SU-DHL-6 (cell line): ENCODE data around the gene ISM1.

Experiments used
- H2AFZ ChIP-seq: fragments of 200-600 bp; sonication (generic); 2 replicates; pipeline ENCODE4 v1.6.1; 2014; ENCODE audit warnings: low read depth, mild to moderate bottlenecking, moderate library complexity, mixed read lengths, antibody characterized with exemption, low read length; ENCODE audit not compliant: severe bottlenecking
- H3F3A ChIP-seq: fragments of 200-600 bp; shearing (Covaris generic); 2 replicates; pipeline ENCODE4 v1.6.0; 2016; ENCODE audit warnings: antibody characterized with exemption, mild to moderate bottlenecking; ENCODE audit not compliant: insufficient read depth
- H3K27ac ChIP-seq: fragments of 200-600 bp; sonication (generic); 2 replicates; pipeline ENCODE4 v1.5.1; 2016; ENCODE audit warnings: low read depth, mild to moderate bottlenecking, low read length, moderate library complexity, mixed read lengths
- H3K27me3 ChIP-seq: fragments of 200-600 bp; sonication (generic), shearing (Covaris generic); 2 replicates; pipeline ENCODE4 v1.6.0; 2014; ENCODE audit warnings: mild to moderate bottlenecking, low read length
- H3K36me3 ChIP-seq: fragments of 200-600 bp; sonication (generic); 2 replicates; pipeline ENCODE4 v1.6.1; 2014; ENCODE audit warnings: mild to moderate bottlenecking, low read length, mixed read lengths
- H3K4me2 ChIP-seq: fragments of 300-600, 200-600 bp; shearing (Covaris generic), sonication (generic); 2 replicates; pipeline ENCODE4 v1.6.0; 2014; ENCODE audit warnings: low read length, low read depth, mild to moderate bottlenecking; ENCODE audit not compliant: poor library complexity, severe bottlenecking
- H3K4me3 ChIP-seq: fragments of 200-600 bp; sonication (generic); 2 replicates; pipeline ENCODE4 v1.5.1; 2014; ENCODE audit warnings: antibody characterized with exemption, low read length, mild to moderate bottlenecking, mixed read lengths; ENCODE audit not compliant: insufficient read depth, poor library complexity, severe bottlenecking
- H3K79me2 ChIP-seq: fragments of 200-600 bp; sonication (generic); 2 replicates; pipeline ENCODE4 v1.6.1; 2014; ENCODE audit warnings: mild to moderate bottlenecking, low read length, moderate library complexity; ENCODE audit not compliant: insufficient read depth
- H3K9ac ChIP-seq: fragments of 200-600 bp; sonication (generic); 2 replicates; pipeline ENCODE4 v1.7.0; 2014; ENCODE audit warnings: mild to moderate bottlenecking, low read length
- H3K9me2 ChIP-seq: fragments of 200-600 bp; sonication (generic); replicated peaks from 2 replicates; pipeline ENCODE4 v1.6.1; 2014; ENCODE audit warnings: low read length; ENCODE audit not compliant: insufficient read depth
- H3K9me3 ChIP-seq: fragments of 200-600 bp; sonication (generic); 2 replicates; pipeline ENCODE4 v1.6.1; 2014; ENCODE audit warnings: low read length, mixed read lengths; ENCODE audit not compliant: insufficient read depth
- H4K20me1 ChIP-seq: fragments of 200-600 bp; sonication (generic); 2 replicates; pipeline ENCODE4 v1.6.1; 2014; ENCODE audit warnings: low read depth, mild to moderate bottlenecking, antibody characterized with exemption, low read length, moderate library complexity, mixed read lengths
- CTCF ChIP-seq: fragments of 200-600 bp; sonication (generic); IDR thresholded peaks from one replicate; pipeline ENCODE4 v1.5.1; 2017; ENCODE audit warnings: antibody characterized with exemption, mild to moderate bottlenecking, low read length, moderate library complexity; ENCODE audit not compliant: insufficient read depth, poor library complexity, severe bottlenecking
- EZH2phosphoT487 ChIP-seq: fragments of 200-600 bp; sonication (generic), shearing (Covaris generic); conservative IDR thresholded peaks from 2 replicates; pipeline ENCODE4 v1.6.1; 2018; ENCODE audit warnings: mild to moderate bottlenecking, antibody characterized with exemption, low read length, moderate library complexity, mixed read lengths

Gene ISM1

GRCh38 chr20:13261460-13262301 is 40.6 kb downstream of the ISM1 start:
- Histone ChIP-seq H3K9me2 (no peaks in the 10 kb centered on the region), H3F3A (no peaks in the 10 kb centered on the region), H3K9ac (no peak overlapping the region), H3K27ac (no peak overlapping the region), H3K27me3 (no peaks in the 10 kb centered on the region), H3K79me2 (no peaks in the 10 kb centered on the region), H2AFZ (no peak overlapping the region), H3K9me3 (no peaks in the 10 kb centered on the region), H3K36me3 (no peaks in the 10 kb centered on the region), H3K4me3 (no peak overlapping the region), H4K20me1 (no peaks in the 10 kb centered on the region), H3K4me2 (no peak overlapping the region)
- peak; percentile 40 for TF ChIP-seq CTCF
- TF ChIP-seq EZH2phosphoT487 = no peak

GRCh38 chr20:13262302-13262650 is 41.2 kb downstream of the ISM1 start:
- no peak overlapping the region for H3K4me2 ChIP-seq

GRCh38 chr20:13262671-13263360 is 41.7 kb downstream of the ISM1 start:
- Histone ChIP-seq H3K9me3 (no peaks in the 10 kb centered on the region), H3K27ac (no peak overlapping the region), H3F3A (no peaks in the 10 kb centered on the region), H3K36me3 (no peaks in the 10 kb centered on the region), H4K20me1 (no peaks in the 10 kb centered on the region), H3K27me3 (no peaks in the 10 kb centered on the region), H3K9me2 (no peaks in the 10 kb centered on the region), H3K4me3 (no peak overlapping the region), H2AFZ (no peak overlapping the region), H3K79me2 (no peaks in the 10 kb centered on the region), H3K9ac (no peak overlapping the region), H3K4me2 (no peak overlapping the region)
- no peak for TF ChIP-seq EZH2phosphoT487
- TF ChIP-seq CTCF = no peak

More at GRCh38 chr20:13262302-13262650, 41.2 kb downstream of the ISM1 start:
- no peaks in the 10 kb centered on the region for H3F3A ChIP-seq
- no peak overlapping the region for H3K9ac ChIP-seq
- H3K79me2 ChIP-seq = no peaks in the 10 kb centered on the region
- no peak overlapping the region for H3K4me3 ChIP-seq
- no peaks in the 10 kb centered on the region for H4K20me1 ChIP-seq
- no peaks in the 10 kb centered on the region for H3K9me2 ChIP-seq
- no peaks in the 10 kb centered on the region for H3K9me3 ChIP-seq
- no peaks in the 10 kb centered on the region for H3K36me3 ChIP-seq
- H3K27me3 ChIP-seq = no peaks in the 10 kb centered on the region
- no peak overlapping the region for H2AFZ ChIP-seq
- no peak overlapping the region for H3K27ac ChIP-seq
- no peak for TF ChIP-seq CTCF
- no peak for TF ChIP-seq EZH2phosphoT487
